NCI-H510A treated with DMSO at 0.1 percent for 48 hours (cell line): ENCODE results near the gene SCNM1.
"Not testable (repeated sequence)": the region's sequence is repeated elsewhere in the genome, so short reads cannot be mapped to it uniquely, and the experiment has no call there.

Experiments
- DNase-seq: peaks from one replicate; lab custom pipeline; 2025; lab: John Stamatoyannopoulos, UW

The SCNM1 gene

GRCh38 chr1:151193304-151193703 is 27.4 kb downstream of the SCNM1 start:
- DNase-seq = no peak

DNA sequence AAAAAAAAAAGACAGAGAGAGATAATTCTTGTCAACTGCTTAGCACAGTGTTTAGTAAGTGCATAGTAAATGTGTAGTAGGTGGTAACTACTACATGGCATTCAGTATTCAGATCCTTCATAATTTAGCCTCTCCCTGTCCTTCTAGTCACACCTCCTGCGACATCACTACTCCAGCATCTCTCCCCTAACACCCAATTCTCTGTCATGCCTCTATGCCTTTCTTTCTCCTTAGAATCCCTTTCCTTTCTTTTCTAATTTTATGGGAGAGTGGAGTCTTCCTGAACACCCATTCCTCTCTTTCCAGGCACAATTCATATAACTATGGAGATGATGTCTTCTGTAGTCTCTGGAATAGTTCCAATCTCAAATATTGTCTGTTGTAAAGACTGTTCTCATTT is 27.9 kb downstream of the SCNM1 start:
- DNase-seq = no peak

DNA sequence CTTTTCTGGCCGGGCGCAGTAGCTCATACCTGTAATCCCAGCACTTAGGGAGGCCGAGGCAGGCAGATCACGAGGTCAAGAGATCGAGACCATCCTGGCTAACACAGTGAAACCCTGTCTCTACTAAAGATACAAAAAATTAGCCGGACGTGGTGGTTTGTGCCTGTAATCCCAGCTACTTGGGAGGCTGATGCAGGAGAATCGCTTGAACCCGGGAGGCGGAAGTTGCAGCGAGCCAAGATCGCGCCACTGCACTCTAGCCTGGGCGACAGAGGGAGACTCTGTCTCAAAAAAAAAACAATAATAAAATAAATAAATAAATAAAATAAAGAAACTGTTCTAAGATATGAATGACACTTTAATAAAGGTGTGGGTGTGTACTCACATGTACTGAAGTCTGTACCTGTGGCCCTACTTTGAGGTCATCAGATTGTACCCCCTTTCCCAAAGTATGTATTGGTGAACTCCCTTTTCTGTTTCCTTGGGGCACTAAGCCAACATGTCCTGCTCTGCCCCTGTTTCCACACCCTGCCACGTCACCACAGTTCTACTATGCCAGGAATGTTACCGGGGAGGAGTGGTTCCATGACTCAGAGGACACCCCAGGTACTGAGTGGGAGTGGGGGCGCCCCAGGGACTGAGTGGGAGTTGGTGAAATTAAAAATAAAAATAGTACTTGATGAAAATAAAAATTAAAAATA is 29.1 kb downstream of the SCNM1 start:
- not testable (repeated sequence) for DNase-seq

GRCh38 chr1:151196292-151196800 is 30.4 kb downstream of the SCNM1 start:
- peak; percentile 83 for DNase-seq

DNA sequence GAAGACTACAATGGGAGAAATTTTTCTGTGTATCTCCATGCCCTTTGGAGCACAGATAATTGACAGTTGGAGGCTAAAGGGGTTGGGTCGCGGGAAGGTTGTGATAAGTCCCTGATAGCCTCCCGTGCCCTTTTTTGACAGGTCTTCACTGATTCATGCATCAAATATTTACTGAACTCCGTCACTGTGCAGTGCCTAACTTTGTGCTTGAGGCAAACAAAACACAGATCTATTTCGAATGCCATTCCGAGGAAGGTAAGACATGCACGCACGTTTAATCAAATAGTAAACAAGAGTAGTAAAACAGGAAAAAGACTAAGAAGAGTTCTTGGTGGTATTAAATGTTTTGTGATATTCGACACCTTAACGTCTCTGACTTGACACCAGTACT is 31.9 kb downstream of the SCNM1 start:
- peak; percentile 77 for DNase-seq

GRCh38 chr1:151198254-151199127 is 32.5 kb downstream of the SCNM1 start, which contains the start of gene PIP5K1A:
TSS of gene PIP5K1A (plus strand) at chr1:151198552. CDS start at chr1:151198997, 445 bp downstream.
- DNase-seq = peak; percentile 90

DNA sequence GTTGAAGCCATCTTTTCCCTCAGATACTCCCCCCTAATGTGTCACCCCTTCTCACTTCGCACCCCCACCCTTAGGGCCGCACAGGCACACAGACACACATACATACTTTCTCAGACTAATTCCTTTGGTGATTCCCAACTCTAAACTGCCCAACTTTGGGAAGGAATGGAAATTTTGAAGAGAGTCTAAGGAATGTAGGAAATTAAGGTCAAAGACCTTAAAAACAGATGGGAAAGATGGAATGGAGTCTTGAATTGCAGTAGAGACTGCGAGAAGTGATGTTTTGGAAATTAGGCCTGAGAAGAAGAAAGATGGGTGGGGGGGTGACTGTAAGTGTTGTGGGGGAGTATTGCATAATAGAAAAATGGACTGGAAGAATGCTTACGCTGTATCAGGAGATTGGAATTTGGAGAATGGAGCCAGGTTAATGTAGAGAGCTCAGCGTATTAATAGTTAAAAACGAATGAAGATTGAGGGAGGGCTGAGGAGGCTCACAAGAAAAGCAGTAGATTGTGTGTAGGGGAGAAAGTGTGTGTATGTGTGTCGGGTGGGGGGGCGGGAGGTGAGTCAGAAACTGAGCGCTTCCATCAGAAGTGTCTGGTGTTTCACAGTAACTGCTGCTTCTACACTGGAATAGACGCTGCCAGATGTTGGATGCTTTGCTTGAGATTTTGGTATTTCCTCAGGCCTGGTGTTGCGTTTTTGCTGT is 34.1 kb downstream of the SCNM1 start:
- DNase-seq = no peak

DNA sequence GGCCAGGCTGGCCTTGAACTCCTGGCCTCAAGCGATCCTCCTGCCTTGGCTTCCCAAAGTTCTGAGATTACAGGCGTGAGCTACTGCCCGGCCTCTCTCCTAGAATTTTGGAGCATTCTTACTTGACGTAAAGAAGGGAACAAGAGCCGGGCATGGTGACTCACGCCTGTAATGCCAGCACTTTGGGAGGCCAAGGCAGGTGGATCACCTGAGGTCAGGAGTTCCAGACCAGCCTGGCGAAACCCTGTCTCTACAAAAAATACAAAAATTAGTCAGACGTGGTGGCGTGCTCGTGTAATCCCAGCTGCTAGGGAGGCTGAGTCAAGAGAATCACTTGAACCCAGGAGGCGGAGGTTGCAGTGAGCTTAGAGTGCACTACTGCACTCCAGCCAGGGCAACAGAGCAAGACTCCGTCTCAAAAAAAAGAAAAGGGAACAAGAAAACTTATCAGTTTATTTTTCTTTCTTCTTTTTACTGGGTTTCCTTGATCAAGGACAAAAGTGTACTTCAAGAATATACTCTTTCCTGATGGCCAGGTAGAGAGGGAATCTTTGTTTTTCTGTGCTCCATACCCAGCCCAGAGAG is 39.5 kb downstream of the SCNM1 start:
- DNase-seq = not testable (repeated sequence)

DNA sequence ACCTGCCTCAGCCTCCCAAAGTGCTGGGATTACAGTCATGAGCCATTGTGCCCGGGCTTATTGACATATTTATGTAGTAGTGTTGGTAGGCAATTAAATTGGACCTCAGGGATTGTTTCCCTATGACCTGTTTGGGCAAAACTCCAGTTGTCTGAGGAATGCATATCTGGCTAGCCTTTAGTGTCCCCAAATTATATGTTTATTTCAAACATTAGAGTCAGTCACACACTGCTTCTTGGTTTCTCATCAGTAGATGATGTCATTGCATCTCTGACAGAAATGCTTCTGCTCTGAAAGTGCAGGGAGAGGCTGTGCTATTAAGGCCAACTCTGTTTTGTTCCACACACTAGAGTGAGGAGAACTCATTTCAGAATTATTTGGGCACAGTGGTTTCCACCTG is 44.9 kb downstream of the SCNM1 start:
- no peak for DNase-seq

DNA sequence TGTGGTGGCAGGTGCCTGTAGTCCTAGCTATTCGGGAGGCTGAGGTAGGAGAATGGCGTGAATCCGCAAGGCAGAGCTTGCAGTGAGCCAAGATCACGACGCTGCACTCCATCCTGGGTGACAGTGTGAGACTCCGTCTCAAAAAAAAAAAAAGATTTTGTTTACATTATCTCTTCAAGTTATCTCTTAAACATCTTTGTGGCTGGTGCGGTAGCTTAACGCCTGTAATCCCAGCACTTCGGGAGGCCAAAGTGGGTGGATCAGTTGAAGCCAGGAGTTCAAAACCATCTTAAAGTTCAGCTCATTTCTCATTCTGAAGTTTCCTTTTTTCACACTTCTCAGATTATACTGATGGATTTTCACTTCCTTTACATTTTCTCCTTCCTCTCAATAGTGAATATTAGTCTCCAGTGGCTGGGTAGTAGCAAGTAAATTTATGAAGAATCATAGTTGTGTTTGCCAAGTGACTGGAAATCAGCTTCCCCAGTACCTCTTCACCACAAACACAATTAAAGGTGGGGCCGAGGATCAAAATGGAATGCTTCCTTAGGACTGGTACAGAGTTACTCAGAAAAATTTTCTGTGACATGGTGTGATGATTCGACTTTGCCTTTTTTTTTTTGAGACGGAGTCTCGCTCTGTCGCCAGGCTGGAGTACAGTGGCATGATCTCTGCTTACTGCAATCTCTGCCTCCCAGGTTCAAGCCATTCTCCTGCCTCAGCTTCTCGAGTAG is 46.2 kb downstream of the SCNM1 start:
- no peak for DNase-seq

GRCh38 chr1:151213560-151213959 is 47.6 kb downstream of the SCNM1 start:
- no peak for DNase-seq
